H1 (cell line): ENCODE data around the gene CDK5RAP2. TPM values are rescaled to one million over a fixed set of nuclear protein-coding genes. Genes with fewer than 3 reads are reported as not detected.

Experiments
- CTCF ChIA-PET: fragments of 300-600 bp; sonication (Branson Sonifier 250); formaldehyde crosslinking; loops from one replicate; lab custom pipeline; 2021; ENCODE audit not compliant: partially characterized antibody; lab: Charles Lee
- POLR2A ChIA-PET: fragments of 300-600 bp; sonication (Branson Sonifier 250); formaldehyde crosslinking; loops from one replicate; lab custom pipeline; 2021; ENCODE audit warnings: inconsistent platforms; ENCODE audit not compliant: partially characterized antibody; lab: Charles Lee
- DNase-seq, 2 experiments: peaks; one replicate each; pipeline versions ENCODE4 v3.0.0 to v3.0.0-alpha.2; 2010 to 2022; ENCODE audit warnings: low spot score in 2 of 2, low read depth in 1 of 2, mixed read lengths in 1 of 2
- FAIRE-seq: peaks from 2 replicates; lab custom pipeline; 2011; peaks lifted over from hg19 to GRCh38; lab: Jason Lieb, UNC
- H2AFZ ChIP-seq: 2 replicates; pipeline ENCODE4 v1.8.1; 2012; ENCODE audit warnings: low read length, inconsistent platforms
- H2AK5ac ChIP-seq: 2 replicates; pipeline ENCODE4 v1.6.1; 2013; ENCODE audit warnings: low read depth, low read length
- H2BK120ac ChIP-seq: replicated peaks from 2 replicates; pipeline ENCODE3; 2013; ENCODE audit warnings: low read depth, low read length, inconsistent platforms
- H2BK12ac ChIP-seq: 2 replicates; pipeline ENCODE4 v1.6.1; 2013; ENCODE audit warnings: low read depth, low read length
- H2BK15ac ChIP-seq: 2 replicates; pipeline ENCODE4 v1.6.1; 2013; ENCODE audit warnings: low read length
- H2BK20ac ChIP-seq: 2 replicates; pipeline ENCODE4 v1.6.1; 2013; ENCODE audit warnings: low read length
- H2BK5ac ChIP-seq: 2 replicates; pipeline ENCODE4 v1.6.1; 2013; ENCODE audit warnings: low read depth, low read length
- H3K14ac ChIP-seq: 2 replicates; pipeline ENCODE4 v1.6.1; 2013; ENCODE audit warnings: inconsistent platforms; ENCODE audit not compliant: insufficient read length
- H3K18ac ChIP-seq: 2 replicates; pipeline ENCODE4 v1.6.1; 2013; ENCODE audit warnings: low read length; ENCODE audit errors: extremely low read depth
- H3K23ac ChIP-seq: 2 replicates; pipeline ENCODE4 v1.6.1; 2013; ENCODE audit warnings: inconsistent platforms; ENCODE audit not compliant: insufficient read length
- H3K23me2 ChIP-seq: 2 replicates; pipeline ENCODE4 v1.6.1; 2013; ENCODE audit warnings: low read depth, low read length
- H3K27ac ChIP-seq: 2 replicates; pipeline ENCODE4 v1.6.1; 2011; ENCODE audit warnings: low read depth, low read length, inconsistent platforms
- H3K27me3 ChIP-seq, 4 experiments: replicated peaks in 1 of 4; 1 replicate in 1 of 4; 2 replicates in 3 of 4; pipeline versions ENCODE4 v1.6.1 to v1.8.1; 2011 to 2013; ENCODE audit warnings: low read length in 3 of 4, mild to moderate bottlenecking in 3 of 4, inconsistent platforms in 2 of 4, mixed read lengths in 2 of 4, moderate library complexity in 1 of 4; ENCODE audit not compliant: control insufficient read depth in 3 of 4, insufficient read depth in 3 of 4; ENCODE audit errors: extremely low read depth in 1 of 4
- H3K36me3 ChIP-seq, 4 experiments: 2 replicates each; pipeline versions ENCODE4 v1.6.1 to v1.8.1; 2011 to 2013; ENCODE audit warnings: mild to moderate bottlenecking in 4 of 4, low read length in 3 of 4, moderate library complexity in 2 of 4, control low read depth in 1 of 4, inconsistent platforms in 1 of 4; ENCODE audit not compliant: insufficient read depth in 4 of 4, control insufficient read depth in 2 of 4
- H3K4ac ChIP-seq: replicated peaks from 2 replicates; pipeline ENCODE3; 2013; ENCODE audit warnings: low read length, low read depth, mixed read lengths, inconsistent platforms; ENCODE audit not compliant: insufficient read length
- H3K4me1 ChIP-seq, 4 experiments: replicated peaks in 1 of 4; 1 replicate in 1 of 4; 2 replicates in 3 of 4; pipeline versions ENCODE4 v1.6.1 to v1.8.1; 2011 to 2013; ENCODE audit warnings: low read length in 3 of 4, inconsistent platforms in 2 of 4, mixed read lengths in 1 of 4; ENCODE audit not compliant: insufficient read depth in 4 of 4, control insufficient read depth in 3 of 4
- H3K4me2 ChIP-seq, 2 experiments: 2 replicates each; pipeline versions ENCODE4 v1.6.1 to v1.8.1; 2011 to 2013; ENCODE audit warnings: low read depth in 2 of 2, low read length in 2 of 2, control low read depth in 1 of 2, inconsistent platforms in 1 of 2, mild to moderate bottlenecking in 1 of 2; ENCODE audit not compliant: insufficient read depth in 1 of 2
- H3K4me3 ChIP-seq, 4 experiments: fragments of 200-600, 300-600 bp in 1 of 4; sonication (generic), shearing (Covaris generic), sonication (Bioruptor Twin) in 1 of 4; 2 replicates each; pipeline versions ENCODE4 v1.5.1 to v1.8.1; 2011 to 2016; ENCODE audit warnings: low read length in 4 of 4, low read depth in 3 of 4, control low read depth in 2 of 4, inconsistent platforms in 2 of 4, mild to moderate bottlenecking in 2 of 4, mixed read lengths in 1 of 4, moderate library complexity in 1 of 4; ENCODE audit not compliant: insufficient read depth in 2 of 4; ENCODE audit errors: extremely low read depth in 1 of 4
- H3K56ac ChIP-seq: replicated peaks from 2 replicates; pipeline ENCODE3; 2013; ENCODE audit warnings: low read depth, mild to moderate bottlenecking, mixed read lengths, low read length, inconsistent platforms; ENCODE audit not compliant: insufficient read length
- H3K79me1 ChIP-seq: 2 replicates; pipeline ENCODE4 v1.6.1; 2013; ENCODE audit warnings: low read depth, low read length, control low read depth
- H3K79me2 ChIP-seq, 2 experiments: 2 replicates each; pipeline versions ENCODE4 v1.6.1 to v1.8.1; 2012 to 2013; ENCODE audit warnings: low read length in 2 of 2, mild to moderate bottlenecking in 2 of 2, inconsistent platforms in 1 of 2; ENCODE audit not compliant: insufficient read depth in 2 of 2, control insufficient read depth in 1 of 2
- H3K9ac ChIP-seq, 4 experiments: replicated peaks in 1 of 4; 1 replicate in 1 of 4; 2 replicates in 3 of 4; pipeline versions ENCODE4 v1.6.1 to v1.8.1; 2011 to 2013; ENCODE audit warnings: low read depth in 3 of 4, low read length in 3 of 4, control low read depth in 2 of 4, mild to moderate bottlenecking in 2 of 4, moderate library complexity in 2 of 4, inconsistent platforms in 1 of 4; ENCODE audit errors: extremely low read depth in 1 of 4
- H3K9me3 ChIP-seq, 2 experiments: 2 replicates each; pipeline versions ENCODE4 v1.6.1 to v1.8.1; 2012 to 2013; ENCODE audit warnings: mild to moderate bottlenecking in 2 of 2, moderate library complexity in 2 of 2, control low read depth in 1 of 2, inconsistent platforms in 1 of 2, low read depth in 1 of 2, low read length in 1 of 2, mixed read lengths in 1 of 2; ENCODE audit not compliant: insufficient read depth in 2 of 2
- H4K20me1 ChIP-seq, 2 experiments: replicated peaks in 1 of 2; 2 replicates each; pipeline versions ENCODE3 to v1.8.1; 2011 to 2013; ENCODE audit warnings: inconsistent platforms in 2 of 2, low read length in 2 of 2, mild to moderate bottlenecking in 1 of 2; ENCODE audit not compliant: insufficient read depth in 2 of 2, control insufficient read depth in 1 of 2
- H4K5ac ChIP-seq: 2 replicates; pipeline ENCODE4 v1.6.1; 2013; ENCODE audit warnings: low read length, low read depth, mixed read lengths, inconsistent platforms; ENCODE audit not compliant: insufficient read length
- H4K8ac ChIP-seq: 2 replicates; pipeline ENCODE4 v1.8.0; 2013; ENCODE audit warnings: mild to moderate bottlenecking, moderate library complexity, low read length, inconsistent platforms; ENCODE audit not compliant: insufficient read depth; ENCODE audit errors: extremely low read depth
- H4K91ac ChIP-seq: replicated peaks from 2 replicates; pipeline ENCODE3; 2013; ENCODE audit warnings: low read length, mixed read lengths, inconsistent platforms; ENCODE audit not compliant: insufficient read length
- CEBPB ChIP-seq: IDR thresholded peaks from 2 replicates; pipeline ENCODE4 v1.6.1; 2012; ENCODE audit warnings: low read depth, low read length
- KDM4A ChIP-seq: IDR thresholded peaks from one replicate; pipeline ENCODE4 v1.7.1; 2012; ENCODE audit warnings: low read depth, mild to moderate bottlenecking, moderate library complexity, low read length, inconsistent platforms; ENCODE audit not compliant: severe bottlenecking
- KDM5A ChIP-seq: fragments of 200-600 bp; IDR thresholded peaks from 2 replicates; pipeline ENCODE4 v1.7.1; 2012; ENCODE audit warnings: mild to moderate bottlenecking, low read length, inconsistent platforms, mixed read lengths
- RFX5 ChIP-seq: IDR thresholded peaks from 2 replicates; pipeline ENCODE4 v1.6.1; 2011; ENCODE audit warnings: low read depth, low read length, improper control_type of control experiment, borderline replicate concordance
- SIRT6 ChIP-seq: IDR thresholded peaks from one replicate; pipeline ENCODE4 v1.7.1; 2012; ENCODE audit warnings: low read length, inconsistent platforms
- ZNF274 ChIP-seq: IDR thresholded peaks from 2 replicates; pipeline ENCODE4 v1.7.0; 2012; ENCODE audit warnings: low read length, borderline replicate concordance; ENCODE audit errors: extremely low read depth
- WGBS, 2 experiments: shearing (Covaris generic) in 1 of 2; methylation state at CpG; one replicate each; pipeline versions ENCODE4 v1.1.6 to v1.1.7; 2013 to 2015; ENCODE audit warnings: low lambda C conversion rate in 2 of 2, mixed read lengths in 2 of 2, inconsistent platforms in 1 of 2, low coverage in 1 of 2, missing lambda C conversion rate in 1 of 2; ENCODE audit not compliant: insufficient replicate concordance in 2 of 2, insufficient coverage in 1 of 2, insufficient read length in 1 of 2; ENCODE audit errors: extremely low coverage in 1 of 2, missing lambda C conversion rate in 1 of 2; 5-methylcytosine and 5-hydroxymethylcytosine counted together
- polyA plus RNA-seq, 7 experiments: library from polyadenylated mRNA; depleted of rRNA in 3 of 7; stranded (reverse) in 5 of 7; unstranded in 2 of 7; fragments of >200 nt in 5 of 7; fragments of 200-250 nt in 2 of 7; gene quantifications; 1 replicate in 5 of 7; 2 replicates in 1 of 7; 4 replicates in 1 of 7; pipeline versions ENCODE4 v1.2.1 to v1.2.3, GENCODE V29; 2011 to 2013; ENCODE audit warnings: missing spikeins in 2 of 7, mixed read lengths in 2 of 7
- total RNA-seq: library from RNA; stranded (reverse); fragmentation: NEBNext Ultra II Directional; extraction: Animal tissue kit (Norgen Biotek cat#: 25700); gene quantifications from 2 replicates; pipeline ENCODE4 v1.2.1, GENCODE V29; 2021
- TF ChIP-seq, protein P1 (sequence below), 3 experiments: IDR thresholded peaks; 1 replicate in 2 of 3; 2 replicates in 1 of 3; pipeline versions ENCODE4 v1.5.1 to v1.6.1; 2011; ENCODE audit warnings: low read length in 3 of 3, mild to moderate bottlenecking in 3 of 3, inconsistent platforms in 2 of 3, low read depth in 1 of 3, moderate library complexity in 1 of 3; ENCODE audit not compliant: insufficient read depth in 1 of 3; ENCODE audit errors: control extremely low read depth in 1 of 3

CDK5RAP2 gene
- total and polyA plus RNA-seq, 2 of the 8 experiments (the other 6 are each of a cell fraction or from before 2014, with no cell fraction given), result 19.8 to 49.4 TPM

DNA sequence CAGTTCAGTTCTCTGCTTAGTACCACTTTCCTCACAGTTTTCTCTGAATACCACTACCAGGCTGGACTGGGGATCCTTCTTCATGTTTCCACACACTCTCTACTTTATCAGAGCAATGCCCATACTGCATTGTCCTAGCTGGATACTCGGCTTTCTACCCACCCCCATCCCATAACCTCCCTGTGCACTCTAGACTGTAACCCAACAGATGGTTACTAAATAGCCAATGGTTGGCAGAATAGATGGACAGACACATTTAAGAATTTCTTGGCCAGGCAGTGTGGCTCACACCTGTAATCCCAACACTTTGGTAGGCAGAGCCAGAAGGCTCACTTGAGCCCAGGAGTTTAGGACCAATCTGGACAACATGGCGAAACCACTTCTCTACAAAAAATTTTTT is 22.8 kb downstream of the CDK5RAP2 start:
- no peaks in the 10 kb centered on the region for H3K4me1 ChIP-seq
- no peak overlapping the region for H2BK120ac ChIP-seq
- POLR2A ChIA-PET, result no interaction called here
- H2BK5ac ChIP-seq, result no peak overlapping the region
- H3K27me3 ChIP-seq, result no peaks in the 10 kb centered on the region
- peaks cover 0 to 36% of the 10 kb centered on the region in 2 experiments; a peak in 2 of 4 replicates for H3K79me2 ChIP-seq
- H3K4me3 ChIP-seq, result no peak overlapping the region
- no peak overlapping the region for H3K4me2 ChIP-seq
- no peak overlapping the region for H3K14ac ChIP-seq
- H2AK5ac ChIP-seq, result no peak overlapping the region
- no peaks in the 10 kb centered on the region for H3K9me3 ChIP-seq
- no peak overlapping the region for H3K18ac ChIP-seq
- DNase-seq, result no peak
- no peaks in the 10 kb centered on the region for H3K23me2 ChIP-seq
- H3K56ac ChIP-seq, result no peak overlapping the region
- no peak overlapping the region for H2AFZ ChIP-seq
- H3K9ac ChIP-seq, result no peak overlapping the region
- H2BK20ac ChIP-seq, result no peak overlapping the region
- no peak overlapping the region for H3K4ac ChIP-seq
- no peak overlapping the region for H2BK12ac ChIP-seq
- TF ChIP-seq, protein P1, sequence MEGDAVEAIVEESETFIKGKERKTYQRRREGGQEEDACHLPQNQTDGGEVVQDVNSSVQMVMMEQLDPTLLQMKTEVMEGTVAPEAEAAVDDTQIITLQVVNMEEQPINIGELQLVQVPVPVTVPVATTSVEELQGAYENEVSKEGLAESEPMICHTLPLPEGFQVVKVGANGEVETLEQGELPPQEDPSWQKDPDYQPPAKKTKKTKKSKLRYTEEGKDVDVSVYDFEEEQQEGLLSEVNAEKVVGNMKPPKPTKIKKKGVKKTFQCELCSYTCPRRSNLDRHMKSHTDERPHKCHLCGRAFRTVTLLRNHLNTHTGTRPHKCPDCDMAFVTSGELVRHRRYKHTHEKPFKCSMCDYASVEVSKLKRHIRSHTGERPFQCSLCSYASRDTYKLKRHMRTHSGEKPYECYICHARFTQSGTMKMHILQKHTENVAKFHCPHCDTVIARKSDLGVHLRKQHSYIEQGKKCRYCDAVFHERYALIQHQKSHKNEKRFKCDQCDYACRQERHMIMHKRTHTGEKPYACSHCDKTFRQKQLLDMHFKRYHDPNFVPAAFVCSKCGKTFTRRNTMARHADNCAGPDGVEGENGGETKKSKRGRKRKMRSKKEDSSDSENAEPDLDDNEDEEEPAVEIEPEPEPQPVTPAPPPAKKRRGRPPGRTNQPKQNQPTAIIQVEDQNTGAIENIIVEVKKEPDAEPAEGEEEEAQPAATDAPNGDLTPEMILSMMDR (IDR thresholded peaks at IDR 0.05; ENCODE audit: control extremely low read depth in 1 of 3, insufficient read depth in 1 of 3, low read depth in 1 of 3, low read length in 3 of 3), result no peak
- TF ChIP-seq SIRT6, result no peak
- TF ChIP-seq KDM4A, result no peak
- TF ChIP-seq RFX5, result no peak
- no peak for TF ChIP-seq CEBPB
- no peak for TF ChIP-seq KDM5A
- TF ChIP-seq ZNF274, result no peak
- H4K91ac ChIP-seq, result no peak overlapping the region
- H2BK15ac ChIP-seq, result no peak overlapping the region
- peaks cover 3 to 7% of the 10 kb centered on the region in 2 experiments for H4K20me1 ChIP-seq
- no peak for FAIRE-seq
- peaks cover 0 to 3% (median 1%) of the 10 kb centered on the region in 4 experiments; a peak in 2 of 8 replicates for H3K36me3 ChIP-seq
- H3K27ac ChIP-seq, result no peak overlapping the region
- CTCF ChIA-PET, result interaction anchor here (0.7 kb wide), 1 partner anchor 10 kb away, joined by 3 read pairs; no protein-coding TSS in a partner anchor
- no peak overlapping the region for H3K23ac ChIP-seq
- H4K8ac ChIP-seq, result no peak overlapping the region
- H4K5ac ChIP-seq, result no peak overlapping the region
- WGBS, 2 experiments, result 42% methylated on average over 2 of the region's 2 CpGs; no CpG with 5 or more reads in 1 of the 2 experiments
- peaks cover 8% of the 10 kb centered on the region; the same call in 1 of the 2 replicates for H3K79me1 ChIP-seq
